ENCODE results near the gene TIAL1.
"Not testable (repeated sequence)": the region's sequence is repeated elsewhere in the genome, so short reads cannot be mapped to it uniquely, and the experiment has no call there.

GRCh38 chr10:119556081-119556480 is 40.7 kb downstream of the TIAL1 start:
- TF ChIP-seq POLR2AphosphoS5 (IDR thresholded peaks at IDR 0.05; ENCODE audit: low read depth, low read length); POLR2A (IDR thresholded peaks at IDR 0.05; ENCODE audit: borderline replicate concordance, extremely low read depth, insufficient read depth, insufficient read length); CTCF (IDR thresholded peaks at IDR 0.05 in 2 of 3, conservative IDR thresholded peaks at IDR 0.05 in 1 of 3; ENCODE audit: borderline replicate concordance in 1 of 3, insufficient read depth in 1 of 3, low read depth in 2 of 3, low read length in 2 of 3); CEBPB (IDR thresholded peaks at IDR 0.05; ENCODE audit: low read depth); EZH2 (IDR thresholded peaks at IDR 0.05); REST (IDR thresholded peaks at IDR 0.05; ENCODE audit: low read depth); YY1 (IDR thresholded peaks at IDR 0.05; ENCODE audit: extremely low read depth, insufficient replicate concordance, low read depth, low read length); RAD21 (IDR thresholded peaks at IDR 0.05; ENCODE audit: low read depth); MAX (IDR thresholded peaks at IDR 0.05); ZNF274 (IDR thresholded peaks at IDR 0.05; ENCODE audit: low read depth, low read length); SRF (IDR thresholded peaks at IDR 0.05; ENCODE audit: low read depth): not testable (repeated sequence)
